Activated naive CD4-positive, alpha-beta T cell treated with anti-CD3 and anti-CD28 coated beads, Interleukin-2, amount 10 ng/mL, durations not matched to agents 7 days and 5 days (primary cell): Measurements from ENCODE around the gene ABCA2.

Experiments
- CTCF ChIA-PET: fragments of 350-600 bp; sonication (Branson Sonifier 250); formaldehyde crosslinking; loops from one replicate; lab custom pipeline; 2021; ENCODE audit warnings: antibody characterized with exemption; lab: Charles Lee
- DNase-seq: peaks from one replicate; pipeline ENCODE4 v3.0.0-alpha.2; 2020
- H3K27ac Mint-ChIP-seq: one replicate; pipeline ENCODE4 v1.8.0; 2021; ENCODE audit warnings: mild to moderate bottlenecking, moderate library complexity, mixed read lengths
- H3K27me3 Mint-ChIP-seq: one replicate; pipeline ENCODE4 v1.8.0; 2021; ENCODE audit warnings: mild to moderate bottlenecking, mixed read lengths
- H3K36me3 Mint-ChIP-seq: one replicate; pipeline ENCODE4 v1.8.0; 2021; ENCODE audit warnings: mixed read lengths
- H3K4me1 Mint-ChIP-seq: one replicate; pipeline ENCODE4 v1.8.0; 2021; ENCODE audit warnings: mixed read lengths
- H3K4me3 Mint-ChIP-seq: one replicate; pipeline ENCODE4 v1.8.0; 2021; ENCODE audit warnings: mild to moderate bottlenecking, moderate library complexity, mixed read lengths
- H3K9me3 Mint-ChIP-seq: one replicate; pipeline ENCODE4 v1.8.0; 2021; ENCODE audit warnings: mixed read lengths

Gene ABCA2

DNA sequence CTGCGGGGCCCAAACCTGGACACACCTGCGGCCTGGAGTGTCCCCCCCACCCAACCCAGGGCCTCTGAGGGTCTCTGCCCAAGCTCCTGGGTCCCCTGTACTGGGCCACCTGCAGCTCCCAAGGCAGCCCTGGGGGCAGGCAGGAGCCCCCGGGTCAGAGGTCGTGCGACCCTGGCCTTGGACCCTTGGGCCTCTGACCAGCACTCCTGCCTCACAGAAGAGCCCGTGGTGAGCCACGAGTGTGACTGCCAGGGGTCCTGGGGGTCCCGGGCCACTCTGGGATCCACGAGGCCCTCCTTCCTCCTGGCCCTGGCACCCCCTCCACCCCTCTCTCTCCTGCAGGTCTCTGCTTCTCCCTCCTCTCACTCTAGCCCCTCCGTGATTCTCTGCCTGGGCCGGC is 55.7 kb downstream of the ABCA2 start:
- Mint-ChIP-seq H3K27ac (no peak overlapping the region), H3K36me3 (no peaks in the 10 kb centered on the region), H3K4me3 (no peak overlapping the region), H3K9me3 (no peaks in the 10 kb centered on the region), H3K4me1 (peaks cover 26% of the 10 kb centered on the region), H3K27me3 (peaks cover 35% of the 10 kb centered on the region)
- CTCF ChIA-PET, result no interaction called here
- DNase-seq, result no peak

DNA sequence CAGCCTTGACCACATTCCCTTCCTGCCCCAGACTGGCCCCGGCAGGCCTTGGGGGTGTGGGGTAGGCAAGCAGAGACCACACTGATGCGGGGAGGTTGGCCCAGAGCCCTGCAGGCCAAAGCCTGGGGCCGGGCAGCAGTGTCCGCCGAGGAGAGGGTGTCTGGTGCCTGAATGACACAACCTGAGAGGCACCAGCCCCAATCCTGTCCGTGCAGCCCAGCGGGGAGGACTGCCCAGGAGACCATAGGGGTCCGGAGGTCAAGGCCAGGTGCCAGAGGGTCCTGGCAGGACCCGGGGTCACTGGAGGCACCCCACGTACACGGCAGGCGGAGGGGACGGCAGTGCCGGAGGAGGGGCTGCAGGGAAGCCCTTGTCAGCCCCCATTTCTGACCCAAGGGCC is 56.3 kb downstream of the ABCA2 start:
- no peak overlapping the region for H3K27ac Mint-ChIP-seq

DNA sequence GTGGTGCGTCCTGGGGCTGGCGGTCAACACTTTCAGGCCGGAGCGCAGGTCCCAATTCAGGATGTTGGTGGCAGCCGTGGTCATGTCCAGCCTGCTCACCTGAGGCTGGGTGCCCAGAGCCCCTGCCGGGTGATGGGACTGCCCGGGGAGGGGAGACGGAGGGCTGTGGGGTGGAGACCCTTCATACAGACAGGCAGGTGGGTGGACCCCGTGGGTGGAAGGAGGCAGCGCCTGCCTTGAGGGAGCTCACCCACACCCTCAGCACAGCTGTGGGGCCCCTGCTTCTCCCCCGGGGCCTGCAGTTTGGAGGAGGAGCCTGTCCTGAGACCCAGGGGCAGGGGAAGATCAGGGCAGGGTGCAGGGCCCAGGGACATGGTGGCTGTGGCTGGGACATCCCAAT is 57.7 kb downstream of the ABCA2 start:
- DNase-seq, result no peak
- Mint-ChIP-seq H3K9me3 (no peaks in the 10 kb centered on the region), H3K4me1 (peaks cover 27% of the 10 kb centered on the region), H3K36me3 (no peaks in the 10 kb centered on the region), H3K27ac (no peak overlapping the region), H3K27me3 (peaks cover 27% of the 10 kb centered on the region), H3K4me3 (no peak overlapping the region)
- CTCF ChIA-PET, result interaction anchor here (0.7 to 1.1 kb wide), 2 partner anchors 11 to 59 kb away, joined by 3 to 4 read pairs; no protein-coding TSS in a partner anchor

More for the DNA sequence above, 56.3 kb downstream of the ABCA2 start:
- H3K9me3 Mint-ChIP-seq, result no peaks in the 10 kb centered on the region
- no peak overlapping the region for H3K4me3 Mint-ChIP-seq
- peaks cover 29% of the 10 kb centered on the region for H3K27me3 Mint-ChIP-seq
- peaks cover 26% of the 10 kb centered on the region for H3K4me1 Mint-ChIP-seq
- CTCF ChIA-PET, result no interaction called here
- H3K36me3 Mint-ChIP-seq, result no peaks in the 10 kb centered on the region
- DNase-seq, result no peak

DNA sequence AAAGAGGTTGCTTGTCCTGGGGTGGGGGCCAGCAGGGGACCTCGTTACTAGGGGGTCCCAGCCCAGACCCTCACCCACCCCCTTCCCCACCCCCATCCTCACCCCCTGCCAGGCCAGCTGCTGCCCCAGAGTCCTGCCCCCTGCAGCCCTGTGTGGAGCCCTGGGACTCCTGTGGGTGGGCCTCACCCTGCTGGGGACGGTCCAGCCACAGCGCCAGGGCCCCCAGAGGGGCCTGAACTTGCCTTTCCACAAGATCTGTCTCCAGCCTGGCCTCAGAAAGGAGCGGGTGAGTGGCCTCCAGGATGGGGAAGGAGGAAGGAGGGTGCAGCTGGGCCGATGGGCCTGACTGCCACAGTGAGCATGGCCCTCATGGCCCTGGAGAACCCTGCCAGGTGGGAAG is 58.3 kb downstream of the ABCA2 start:
- CTCF ChIA-PET, result interaction anchor here (1.0 to 1.1 kb wide), 2 partner anchors 19 to 59 kb away, joined by 3 to 4 read pairs; no protein-coding TSS in a partner anchor
- no peaks in the 10 kb centered on the region for H3K36me3 Mint-ChIP-seq
- no peaks in the 10 kb centered on the region for H3K9me3 Mint-ChIP-seq
- peaks cover 24% of the 10 kb centered on the region for H3K27me3 Mint-ChIP-seq
- DNase-seq, result no peak
- H3K4me3 Mint-ChIP-seq, result no peak overlapping the region
- H3K4me1 Mint-ChIP-seq, result peaks cover 25% of the 10 kb centered on the region
- no peak overlapping the region for H3K27ac Mint-ChIP-seq

DNA sequence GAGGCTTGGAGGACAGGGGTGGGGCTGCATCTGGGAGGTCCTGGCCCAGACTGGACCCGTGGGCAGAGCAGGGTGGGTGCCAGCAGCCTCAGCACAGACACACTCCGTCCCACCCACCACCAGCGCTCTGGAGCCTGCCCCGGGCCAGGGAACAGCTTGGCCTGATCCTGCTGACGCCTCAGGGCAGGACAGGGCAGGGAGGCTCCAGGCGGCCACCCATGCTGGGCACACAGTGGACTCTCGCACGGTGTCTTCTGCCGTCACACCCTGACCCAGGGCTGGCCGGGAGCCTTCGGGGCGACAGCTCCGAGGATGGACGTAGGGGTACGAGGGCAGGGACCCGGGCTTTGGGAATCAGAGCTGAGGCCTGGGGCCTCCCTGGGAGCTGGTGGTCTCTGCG is 58.9 kb downstream of the ABCA2 start:
- DNase-seq, result no peak
- H3K9me3 Mint-ChIP-seq, result no peaks in the 10 kb centered on the region
- CTCF ChIA-PET, result interaction anchor here (0.8 to 1.0 kb wide), 2 partner anchors 18 to 127 kb away, joined by 3 read pairs; partner anchors contain the start of gene AJM1
- H3K27ac Mint-ChIP-seq, result no peak overlapping the region
- no peaks in the 10 kb centered on the region for H3K36me3 Mint-ChIP-seq
- peaks cover 30% of the 10 kb centered on the region for H3K27me3 Mint-ChIP-seq
- no peak overlapping the region for H3K4me3 Mint-ChIP-seq
- H3K4me1 Mint-ChIP-seq, result peaks cover 25% of the 10 kb centered on the region

DNA sequence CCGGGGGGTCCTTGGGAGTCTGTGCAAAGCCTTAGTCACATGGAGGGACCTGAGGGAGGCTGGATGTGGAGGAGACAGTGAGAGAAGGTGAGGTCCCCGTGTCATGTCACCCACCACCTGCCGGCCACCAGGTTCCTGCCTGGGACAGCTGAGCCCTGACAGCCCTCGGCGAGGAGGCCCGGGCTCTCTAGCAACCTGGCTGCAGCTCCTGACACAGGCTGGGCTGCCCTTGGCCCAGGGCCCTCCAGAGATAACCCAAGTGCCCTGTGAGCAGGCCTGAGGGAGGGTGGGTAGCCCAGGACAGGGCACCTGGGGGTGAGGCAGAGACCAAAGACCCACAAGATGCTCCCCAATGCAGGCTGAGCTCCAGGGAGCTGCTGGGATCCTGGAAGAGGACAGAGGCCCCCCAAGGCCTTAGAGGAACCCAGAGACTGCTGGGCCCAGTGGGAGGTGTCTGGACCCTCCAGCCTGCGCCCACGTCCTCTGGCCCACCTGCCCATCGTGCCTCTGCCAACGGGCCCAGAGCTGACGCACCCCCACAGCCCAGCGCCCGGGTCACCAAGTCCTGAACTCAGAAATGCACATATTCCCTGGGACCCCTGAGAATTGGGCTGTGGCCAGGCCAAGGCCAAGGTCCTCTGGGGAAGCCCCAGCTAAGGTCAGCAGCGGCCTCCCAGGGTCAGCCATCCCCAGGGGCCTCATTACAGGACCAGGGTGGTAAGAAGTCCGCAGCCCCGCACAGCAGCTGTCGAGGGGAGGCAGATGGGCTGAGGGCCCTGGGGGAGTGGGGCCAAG is 59.5 kb downstream of the ABCA2 start:
- H3K4me1 Mint-ChIP-seq, result peaks cover 22% of the 10 kb centered on the region
- no peak overlapping the region for H3K4me3 Mint-ChIP-seq
- peaks cover 26% of the 10 kb centered on the region for H3K27me3 Mint-ChIP-seq
- no peak for DNase-seq
- H3K36me3 Mint-ChIP-seq, result no peaks in the 10 kb centered on the region
- no peaks in the 10 kb centered on the region for H3K9me3 Mint-ChIP-seq
- CTCF ChIA-PET, result interaction anchor here (0.8 to 1.0 kb wide), 2 partner anchors 18 to 126 kb away, joined by 3 read pairs; partner anchors contain the start of gene AJM1
- H3K27ac Mint-ChIP-seq, result no peak overlapping the region

DNA sequence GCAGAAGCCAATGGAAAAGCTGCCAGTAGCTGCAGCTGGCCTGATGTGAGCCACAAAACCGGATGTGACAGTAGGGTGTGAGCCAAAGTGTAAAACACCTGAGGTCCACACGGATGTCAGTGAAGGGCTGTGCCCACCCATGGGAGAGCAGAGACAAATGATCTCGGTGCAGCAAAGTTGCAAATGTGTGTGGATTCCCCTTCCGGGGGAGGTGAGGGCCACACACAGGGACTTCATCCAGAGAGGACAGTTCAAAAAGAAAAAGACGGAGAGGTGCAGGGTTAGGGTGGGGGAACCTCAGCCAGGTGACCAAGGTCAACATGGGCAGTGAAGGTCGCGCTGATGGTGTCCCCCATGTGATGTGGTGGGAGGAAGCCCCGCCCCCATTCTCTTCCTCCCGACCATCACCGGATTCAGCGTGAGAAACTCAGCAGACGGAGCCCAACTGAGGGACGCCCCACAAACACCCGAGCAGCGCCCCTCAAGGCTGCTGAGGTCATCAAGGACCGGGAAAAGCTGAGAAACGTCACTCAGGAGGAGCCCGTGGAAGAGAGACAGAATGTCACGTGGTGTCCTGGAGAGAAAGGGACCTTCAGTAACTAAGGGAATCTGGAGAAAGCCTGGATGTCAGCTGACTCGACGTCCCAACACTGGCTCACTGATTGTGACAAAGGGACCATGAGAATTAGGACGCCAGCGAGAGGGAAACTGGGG is 62.1 kb downstream of the ABCA2 start:
- peaks cover 28% of the 10 kb centered on the region for H3K27me3 Mint-ChIP-seq
- peaks cover 39% of the 10 kb centered on the region for H3K4me1 Mint-ChIP-seq
- CTCF ChIA-PET, result no interaction called here
- H3K4me3 Mint-ChIP-seq, result peak overlapping the region; percentile 33
- H3K9me3 Mint-ChIP-seq, result no peaks in the 10 kb centered on the region
- peak; percentile 52 for DNase-seq
- H3K36me3 Mint-ChIP-seq, result no peaks in the 10 kb centered on the region
- H3K27ac Mint-ChIP-seq, result peak overlapping the region; percentile 81

DNA sequence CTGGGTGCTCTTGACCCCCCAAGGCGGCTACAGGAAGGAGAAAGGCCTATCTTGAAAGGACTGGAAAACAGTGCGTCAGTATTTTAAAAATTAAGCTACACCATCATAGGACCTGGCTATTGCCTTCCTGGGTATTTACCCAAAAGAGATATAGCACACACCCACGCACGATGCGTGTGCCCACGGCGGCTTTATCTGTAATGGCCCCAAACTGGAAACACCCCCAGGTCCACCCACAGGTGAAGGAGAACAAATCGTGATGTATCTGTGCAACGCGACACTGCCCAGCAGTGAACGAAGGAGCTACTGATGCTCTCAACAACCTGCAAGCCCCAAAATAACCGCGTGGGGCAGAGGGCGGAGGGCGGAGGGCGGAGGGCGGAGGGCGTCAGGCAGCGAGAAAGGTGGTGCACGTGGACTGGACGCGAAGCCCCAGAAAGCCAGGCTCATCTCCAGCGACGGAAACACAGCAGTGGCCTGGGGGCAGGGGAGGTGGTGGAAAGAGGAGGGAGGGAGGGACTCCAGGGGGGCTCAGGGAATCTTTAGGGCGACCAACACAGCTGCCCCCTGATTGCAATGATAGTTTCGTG is 63.1 kb downstream of the ABCA2 start:
- H3K9me3 Mint-ChIP-seq, result no peaks in the 10 kb centered on the region
- H3K27ac Mint-ChIP-seq, result no peak overlapping the region
- no peaks in the 10 kb centered on the region for H3K36me3 Mint-ChIP-seq
- CTCF ChIA-PET, result no interaction called here
- peaks cover 26% of the 10 kb centered on the region for H3K27me3 Mint-ChIP-seq
- no peak for DNase-seq
- H3K4me1 Mint-ChIP-seq, result peaks cover 47% of the 10 kb centered on the region
- no peak overlapping the region for H3K4me3 Mint-ChIP-seq

DNA sequence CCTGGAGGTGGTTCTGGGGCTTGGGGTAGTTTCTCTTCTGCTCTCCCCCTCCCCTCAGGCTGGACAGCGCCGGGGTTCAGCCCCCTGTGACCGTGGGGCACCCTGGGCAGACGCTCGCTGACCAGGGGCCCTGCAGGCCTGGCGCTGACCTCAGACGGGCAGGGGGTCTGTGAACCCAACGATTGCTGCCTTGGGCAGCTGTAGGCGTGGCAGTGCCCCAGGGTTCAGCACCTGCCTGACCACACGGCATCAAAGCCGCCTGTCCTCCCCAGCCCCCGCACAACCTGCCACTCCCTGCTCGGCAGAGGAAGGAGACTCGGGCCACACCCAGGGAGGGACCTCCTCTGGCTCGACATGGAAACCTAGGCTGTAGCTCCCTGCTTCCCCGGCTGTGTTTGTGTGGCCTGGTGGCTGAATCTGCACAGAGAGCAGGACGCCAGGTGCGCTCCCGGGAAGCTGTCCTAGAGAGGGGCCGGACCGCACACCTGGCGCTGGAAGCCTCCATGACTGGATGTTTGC is 63.8 kb downstream of the ABCA2 start:
- CTCF ChIA-PET, result no interaction called here
- peaks cover 24% of the 10 kb centered on the region for H3K27me3 Mint-ChIP-seq
- H3K4me1 Mint-ChIP-seq, result peaks cover 51% of the 10 kb centered on the region
- H3K36me3 Mint-ChIP-seq, result no peaks in the 10 kb centered on the region
- H3K9me3 Mint-ChIP-seq, result no peaks in the 10 kb centered on the region
- DNase-seq, result no peak
- H3K4me3 Mint-ChIP-seq, result no peak overlapping the region
- no peak overlapping the region for H3K27ac Mint-ChIP-seq

DNA sequence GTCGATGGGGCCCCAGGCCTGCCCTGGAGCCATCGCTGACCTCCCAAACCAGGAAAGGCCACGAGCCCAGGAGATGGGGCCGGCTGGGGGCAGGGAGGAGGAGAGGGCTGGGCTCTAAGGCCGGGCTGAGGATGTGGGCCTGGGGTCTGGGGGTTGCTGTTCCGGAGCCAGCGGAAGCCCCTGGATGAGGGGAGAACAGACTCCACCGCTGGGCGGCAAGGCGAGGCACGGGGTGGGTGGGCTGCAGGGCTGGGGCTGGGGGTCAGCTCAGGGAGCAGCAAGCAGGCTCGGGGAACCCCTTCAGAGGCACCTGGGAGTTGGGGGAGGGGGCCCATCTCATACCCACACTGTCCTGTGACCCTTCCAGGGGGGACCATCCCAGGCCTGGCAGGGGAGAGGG is 64.3 kb downstream of the ABCA2 start:
- no peak for DNase-seq
- peaks cover 53% of the 10 kb centered on the region for H3K4me1 Mint-ChIP-seq
- H3K4me3 Mint-ChIP-seq, result no peak overlapping the region
- H3K27me3 Mint-ChIP-seq, result peaks cover 26% of the 10 kb centered on the region
- H3K27ac Mint-ChIP-seq, result no peak overlapping the region
- no peaks in the 10 kb centered on the region for H3K36me3 Mint-ChIP-seq
- CTCF ChIA-PET, result no interaction called here
- no peaks in the 10 kb centered on the region for H3K9me3 Mint-ChIP-seq

DNA sequence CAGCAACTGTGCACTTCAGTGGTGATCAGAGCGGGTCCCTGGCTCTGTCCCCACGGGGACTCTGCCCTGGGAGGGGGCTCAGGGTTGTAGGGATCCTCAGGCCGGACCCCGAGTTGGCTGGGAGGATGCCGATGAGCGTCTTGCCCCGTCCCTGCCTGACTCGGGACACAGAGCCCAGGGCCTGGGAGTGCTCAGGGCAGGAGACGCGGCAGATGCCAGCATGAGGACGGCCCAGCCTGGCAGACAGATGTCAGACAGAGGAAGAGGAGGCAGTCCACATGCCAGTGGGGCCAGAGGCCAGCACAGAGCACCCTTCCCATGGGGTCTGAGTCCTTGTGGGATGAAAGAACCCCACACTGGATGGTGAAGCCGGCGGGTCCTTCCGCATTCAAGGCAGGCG is 64.7 kb downstream of the ABCA2 start:
- Mint-ChIP-seq H3K4me3 (no peak overlapping the region), H3K27ac (no peak overlapping the region), H3K4me1 (peaks cover 53% of the 10 kb centered on the region), H3K36me3 (no peaks in the 10 kb centered on the region), H3K27me3 (peaks cover 30% of the 10 kb centered on the region), H3K9me3 (no peaks in the 10 kb centered on the region)
- CTCF ChIA-PET, result no interaction called here
- no peak for DNase-seq

DNA sequence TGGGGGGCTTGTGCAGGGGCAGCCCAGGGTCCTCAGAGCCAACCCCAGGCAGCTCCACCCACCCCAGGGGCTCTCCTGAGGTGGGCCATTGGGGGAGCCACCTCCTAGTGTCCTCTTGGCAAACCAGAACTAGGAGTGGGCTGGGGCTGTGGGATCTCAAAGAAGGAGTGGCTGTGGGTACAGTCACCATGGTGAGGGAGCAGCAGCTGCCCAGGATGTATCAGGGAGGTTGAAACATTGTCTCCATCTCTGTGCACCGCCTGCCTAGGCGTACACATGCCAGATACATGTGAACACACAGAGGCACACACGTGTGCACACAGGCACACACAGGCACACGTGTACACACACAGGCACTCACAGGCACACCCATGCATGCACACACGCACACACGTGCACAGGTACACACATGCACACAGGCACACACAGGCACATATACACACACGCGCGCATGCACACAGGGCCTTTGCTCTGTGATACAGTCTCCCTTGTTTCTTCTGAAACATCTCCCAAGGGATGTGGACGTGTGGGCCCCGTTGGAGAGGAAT is 65.3 kb downstream of the ABCA2 start:
- H3K27ac Mint-ChIP-seq, result peak overlapping the region; percentile 81
- H3K36me3 Mint-ChIP-seq, result no peaks in the 10 kb centered on the region
- CTCF ChIA-PET, result no interaction called here
- no peak overlapping the region for H3K4me3 Mint-ChIP-seq
- DNase-seq, result no peak
- peaks cover 31% of the 10 kb centered on the region for H3K27me3 Mint-ChIP-seq
- peaks cover 53% of the 10 kb centered on the region for H3K4me1 Mint-ChIP-seq
- no peaks in the 10 kb centered on the region for H3K9me3 Mint-ChIP-seq

DNA sequence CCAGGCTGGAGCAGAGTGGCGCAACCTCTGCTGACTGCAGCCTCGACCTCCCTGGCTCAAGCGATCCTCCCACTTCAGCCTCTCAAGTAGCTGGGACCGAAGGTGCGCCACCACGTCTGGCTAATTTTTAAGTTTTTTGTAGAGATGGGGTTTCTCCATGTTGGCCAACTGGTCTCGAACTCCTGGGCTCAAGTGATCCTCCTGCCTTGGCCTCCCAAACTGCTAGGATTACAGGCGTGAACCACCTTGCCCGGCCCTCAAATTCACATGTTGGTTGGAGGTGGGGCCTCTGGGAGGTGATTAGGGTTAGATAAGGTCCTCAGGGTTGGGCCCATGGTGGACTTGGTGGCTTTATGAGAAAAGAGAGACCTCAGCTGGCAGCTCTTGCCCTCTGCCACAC is 65.9 kb downstream of the ABCA2 start:
- Mint-ChIP-seq H3K4me3 (no peak overlapping the region), H3K9me3 (no peaks in the 10 kb centered on the region), H3K27ac (peak overlapping the region; percentile 81), H3K27me3 (peaks cover 31% of the 10 kb centered on the region), H3K4me1 (peaks cover 53% of the 10 kb centered on the region), H3K36me3 (no peaks in the 10 kb centered on the region)
- DNase-seq, result no peak
- CTCF ChIA-PET, result no interaction called here
